GM18508 (cell line): ENCODE measurements around the gene CTRB2.
"Not testable (repeated sequence)": the region's sequence is repeated elsewhere in the genome, so short reads cannot be mapped to it uniquely, and the experiment has no call there.

Source experiments
- ATAC-seq: cut with Tn5 transposase; IDR thresholded peaks from one replicate; pipeline ENCODE4 v1.9.1; 2021; ENCODE audit warnings: moderate number of reproducible peaks; ENCODE audit not compliant: insufficient read depth, unreplicated experiment

Gene CTRB2

GRCh38 chr16:75208861-75209505 lies 2.0 kb upstream of the CTRB2 start:
- ATAC-seq: no peak

DNA sequence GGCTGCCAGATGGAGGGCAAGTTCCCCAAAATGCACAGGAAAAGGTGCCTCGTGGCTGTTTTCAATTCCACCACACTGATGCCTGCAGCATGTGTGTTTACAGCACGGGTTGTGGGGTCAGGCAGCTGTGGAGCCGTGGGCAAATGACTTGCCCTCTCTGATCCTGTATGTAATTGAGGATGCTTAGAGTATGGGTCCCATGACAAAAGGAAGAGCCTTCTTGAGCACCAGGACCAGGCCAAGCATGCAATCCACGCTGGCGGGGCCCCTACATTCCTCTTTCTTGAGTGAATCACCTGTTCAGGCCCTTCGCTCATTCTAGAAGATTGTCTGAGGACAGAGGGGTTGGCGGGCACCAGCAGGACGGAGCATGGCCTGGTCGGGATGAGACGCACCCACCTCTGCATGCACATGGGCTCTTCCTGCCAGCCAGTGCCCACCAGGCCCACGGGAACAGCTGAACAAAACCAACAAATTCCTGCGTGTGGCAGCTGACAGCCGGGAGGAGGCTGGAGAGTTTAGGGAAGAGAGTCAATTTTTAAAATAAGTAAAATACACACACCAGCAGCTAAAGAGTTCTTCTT lies 1.4 kb upstream of the CTRB2 start:
- no peak for ATAC-seq

- no peak for ATAC-seq
Measured at GRCh38 chr16:75207831-75208230, 870 bp upstream of the CTRB2 start.

DNA sequence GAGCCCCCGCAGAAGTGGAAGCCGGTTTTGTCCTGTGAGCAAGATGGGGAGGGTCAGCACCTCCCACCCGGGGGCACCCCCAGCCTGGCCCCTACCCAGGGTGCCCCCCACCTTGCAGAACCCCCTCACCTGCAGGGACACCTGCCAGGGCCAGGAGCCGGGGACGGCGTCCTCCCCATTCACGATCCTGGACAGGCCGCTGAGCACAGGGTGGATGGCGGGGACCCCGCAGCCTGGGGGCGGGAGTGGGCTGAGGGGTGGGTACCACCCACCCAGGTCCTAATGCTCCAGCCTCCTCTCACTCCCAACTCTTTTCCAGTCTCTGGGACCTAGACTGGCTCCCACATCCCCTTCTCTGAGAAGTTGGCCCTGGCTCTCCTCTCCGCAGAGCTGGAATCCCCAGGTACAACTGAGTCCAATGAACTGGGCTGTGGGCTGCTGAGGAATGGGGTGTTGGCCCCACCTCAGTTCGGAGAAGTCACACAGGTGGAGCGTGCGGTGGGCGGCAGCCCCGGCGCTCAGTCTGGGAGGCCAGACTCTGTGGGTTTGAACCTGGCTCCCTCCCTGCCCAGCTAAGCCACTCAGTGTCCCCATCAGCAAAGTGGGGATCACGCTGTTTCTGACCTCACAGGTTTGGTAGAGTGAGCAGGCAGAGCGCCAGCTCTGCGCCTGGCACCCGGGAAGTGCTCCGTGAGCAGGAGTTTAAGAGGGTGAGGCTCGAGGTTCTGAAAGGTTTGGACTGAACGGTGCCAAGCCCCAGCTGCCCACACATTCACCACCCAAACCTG lies 806 bp downstream of the CTRB2 start:
- ATAC-seq: not testable (repeated sequence)

- not testable (repeated sequence) for ATAC-seq
Measured at GRCh38 chr16:75205438-75205837, 1.5 kb downstream of the CTRB2 start.

- not testable (repeated sequence) for ATAC-seq
Measured at GRCh38 chr16:75204905-75205304, 2.1 kb downstream of the CTRB2 start.

GRCh38 chr16:75204410-75204758 lies 2.6 kb downstream of the CTRB2 start:
- no peak for ATAC-seq

DNA sequence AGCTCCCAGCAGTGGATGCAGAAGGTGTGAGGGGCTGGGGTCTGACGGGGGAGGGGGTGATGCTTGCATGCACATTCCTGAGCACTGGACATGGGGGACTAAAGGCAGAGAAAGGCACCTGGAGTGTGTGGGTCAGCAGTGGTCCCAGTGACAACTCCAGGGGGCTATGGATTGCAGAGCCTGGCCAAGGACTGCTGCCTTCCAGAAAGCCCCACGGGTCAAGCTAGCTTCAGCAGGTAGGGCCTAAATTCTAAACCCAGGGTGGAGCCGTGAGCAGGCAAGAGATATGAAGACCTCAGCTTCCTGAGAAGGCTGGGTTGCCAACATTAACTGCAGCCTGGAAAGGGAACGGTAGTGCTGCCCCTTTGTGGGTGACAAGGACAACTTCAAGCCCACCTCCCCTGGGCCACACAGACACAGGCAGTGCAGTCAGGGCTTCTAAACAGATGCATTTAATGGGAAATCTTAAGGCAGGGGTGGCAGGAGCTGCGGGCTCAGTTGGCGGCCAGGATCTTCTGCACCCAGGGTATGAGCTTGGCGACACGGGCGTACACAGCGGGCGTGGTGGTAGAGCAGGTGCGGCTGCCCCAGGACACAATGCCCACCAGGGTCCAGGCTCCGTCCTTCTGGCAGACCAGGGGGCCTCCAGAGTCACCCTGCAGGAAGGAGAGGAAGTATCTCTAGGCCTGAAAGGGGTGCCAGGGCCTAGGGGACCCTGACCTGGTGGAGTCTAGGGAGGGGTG lies 3.1 kb downstream of the CTRB2 start:
- no peak for ATAC-seq

GRCh38 chr16:75203096-75203495 lies 3.9 kb downstream of the CTRB2 start:
- ATAC-seq: no peak

- ATAC-seq: no peak
Measured at GRCh38 chr16:75202069-75202590, 4.8 kb downstream of the CTRB2 start.

GRCh38 chr16:75198135-75198600 lies 8.8 kb downstream of the CTRB2 start:
- ATAC-seq: no peak

- ATAC-seq: no peak
Measured at GRCh38 chr16:75197522-75198134, 9.3 kb downstream of the CTRB2 start.

DNA sequence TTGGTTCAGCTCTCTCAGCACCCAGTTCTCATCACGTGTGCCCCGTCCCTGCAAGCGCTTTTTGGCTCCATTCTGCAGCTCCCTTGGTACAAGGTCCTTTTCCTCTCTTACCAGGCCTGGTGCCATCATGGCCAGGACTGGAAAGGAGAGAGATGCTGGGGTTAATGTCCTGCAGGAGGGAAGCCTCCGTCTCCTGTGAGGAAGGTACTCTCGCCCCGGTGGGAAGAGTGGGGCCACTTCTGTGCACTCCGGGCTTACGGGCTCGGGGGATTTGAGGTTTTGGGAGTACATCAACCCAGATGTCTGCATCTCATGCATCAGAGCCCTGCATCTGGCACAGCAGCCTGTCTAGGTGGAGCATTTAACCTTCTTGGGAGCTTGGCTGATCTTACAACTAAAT lies 10.1 kb downstream of the CTRB2 start:
- ATAC-seq: no peak

GRCh38 chr16:75195811-75196790 lies 10.9 kb downstream of the CTRB2 start:
- no peak for ATAC-seq

GRCh38 chr16:75193730-75194444 lies 13.1 kb downstream of the CTRB2 start:
- ATAC-seq: no peak

GRCh38 chr16:75193265-75193650 lies 13.7 kb downstream of the CTRB2 start:
- ATAC-seq: no peak

DNA sequence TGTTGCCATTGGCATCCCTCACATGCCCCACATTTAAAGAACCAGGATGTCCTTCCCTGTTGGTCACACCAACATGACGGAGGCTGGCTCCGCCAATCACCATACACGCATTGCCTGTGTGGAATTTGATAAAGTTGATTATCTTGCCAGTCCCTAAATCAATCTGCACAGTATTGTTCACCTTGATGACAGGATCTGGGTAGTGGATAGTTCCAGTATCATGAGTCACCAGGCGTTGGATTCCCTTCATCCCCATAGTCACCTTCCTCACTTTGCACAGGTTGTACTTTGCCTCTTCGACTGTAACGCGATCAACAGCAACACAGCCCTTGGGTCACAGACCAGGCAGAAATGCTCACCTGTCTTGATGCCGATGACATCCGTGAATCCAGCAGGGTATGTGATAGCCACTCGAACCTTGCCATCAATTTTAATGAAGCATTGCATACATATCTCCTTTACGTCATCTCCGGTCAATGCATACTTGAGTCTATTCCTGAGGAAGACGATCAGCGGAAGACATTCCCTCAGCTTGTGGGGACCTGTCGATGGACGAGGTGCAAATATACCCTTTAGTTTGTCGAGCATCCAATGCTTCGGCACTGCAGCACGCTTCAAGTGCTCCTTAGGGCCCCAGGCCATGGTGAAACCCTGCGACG lies 14.2 kb downstream of the CTRB2 start:
- ATAC-seq: no peak
